Vagina (tissue), 2 donors: Measurements from ENCODE around the gene AP2B1.

Experiments
- CTCF ChIP-seq, 3 experiments: fragments of 450-650 bp in 2 of 3; fragments of 200-600 bp in 1 of 3; sonication (generic) in 1 of 3; IDR thresholded peaks; one replicate each; pipeline ENCODE4 v1.5.1; 2017 to 2019; ENCODE audit warnings: antibody characterized with exemption in 3 of 3, mild to moderate bottlenecking in 2 of 3, moderate library complexity in 2 of 3
- POLR2A ChIP-seq, 2 donors: fragments of 450-650 bp; IDR thresholded peaks; one replicate each; pipeline ENCODE4 v1.6.1; 2017; ENCODE audit warnings: antibody characterized with exemption in 2 of 2, mild to moderate bottlenecking in 2 of 2, moderate library complexity in 2 of 2
- POLR2AphosphoS5 ChIP-seq, 2 donors: sonication (generic); formaldehyde crosslinking; IDR thresholded peaks; one replicate each; pipeline ENCODE4 v1.9.0; 2017; ENCODE audit warnings: antibody characterized with exemption in 2 of 2, mild to moderate bottlenecking in 2 of 2, low read depth in 1 of 2; ENCODE audit not compliant: insufficient read depth in 1 of 2

DNA sequence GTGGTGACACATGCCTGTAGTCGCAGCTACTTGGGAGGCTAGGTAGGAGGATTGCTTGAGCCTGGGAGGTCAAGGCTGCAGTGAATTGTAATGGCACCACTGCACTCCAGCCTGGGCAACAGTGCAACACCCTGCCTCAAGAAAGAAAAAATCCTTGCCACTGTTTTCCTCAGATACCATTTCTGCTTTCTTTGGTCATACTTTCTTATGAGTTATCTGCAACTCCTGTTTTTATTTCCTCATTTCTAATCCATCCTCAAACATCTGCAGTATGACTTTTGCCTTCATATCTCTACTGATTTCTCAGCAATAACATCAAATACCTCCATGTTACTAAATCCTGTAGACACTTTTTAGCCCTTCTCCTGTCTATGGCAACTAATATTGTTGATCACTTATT is 3.1 kb upstream of the AP2B1 start:
- TF ChIP-seq POLR2AphosphoS5 (IDR thresholded peaks at IDR 0.05; ENCODE audit: insufficient read depth in 1 of 2, low read depth in 1 of 2) (no peak), CTCF (IDR thresholded peaks at IDR 0.05) (no peak), POLR2A (IDR thresholded peaks at IDR 0.05) (no peak)
